ENCODE data around the gene SNX25.
"Not testable (repeated sequence)": the region's sequence is repeated elsewhere in the genome, so short reads cannot be mapped to it uniquely, and the experiment has no call there.

The SNX25 gene

GRCh38 chr4:185209031-185209851 is at the start of gene SNX25:
TSS of gene SNX25 (plus strand) at chr4:185209598. CDS start at chr4:185209827, 229 bp downstream.
- DNase-seq: no peak

DNA sequence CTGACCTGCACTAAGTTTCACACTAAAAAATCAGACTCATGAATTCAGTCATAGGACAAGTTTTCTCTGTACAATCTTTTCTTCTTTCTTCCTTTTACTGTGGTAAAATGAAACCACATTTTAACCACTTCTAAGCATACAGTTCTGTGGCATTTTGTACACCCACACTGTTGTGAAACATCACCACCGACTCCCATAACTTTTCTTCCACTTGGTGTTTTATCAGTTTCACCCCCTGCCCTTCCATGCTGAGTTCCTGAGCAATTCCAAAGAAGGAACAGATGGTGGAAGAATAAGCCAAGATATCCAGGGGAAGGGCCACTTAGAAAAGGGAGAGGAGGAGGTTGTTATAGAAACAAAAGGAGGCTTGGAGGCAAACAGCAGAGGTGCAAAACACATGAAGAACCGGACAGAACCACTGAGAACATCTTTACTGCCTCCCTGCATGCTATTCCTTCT is 43.8 kb upstream of the SNX25 start:
- no peak for DNase-seq

GRCh38 chr4:185167234-185167633 is 42.2 kb upstream of the SNX25 start:
- no peak for DNase-seq

GRCh38 chr4:185171373-185172071 is 37.9 kb upstream of the SNX25 start:
- no peak for DNase-seq

DNA sequence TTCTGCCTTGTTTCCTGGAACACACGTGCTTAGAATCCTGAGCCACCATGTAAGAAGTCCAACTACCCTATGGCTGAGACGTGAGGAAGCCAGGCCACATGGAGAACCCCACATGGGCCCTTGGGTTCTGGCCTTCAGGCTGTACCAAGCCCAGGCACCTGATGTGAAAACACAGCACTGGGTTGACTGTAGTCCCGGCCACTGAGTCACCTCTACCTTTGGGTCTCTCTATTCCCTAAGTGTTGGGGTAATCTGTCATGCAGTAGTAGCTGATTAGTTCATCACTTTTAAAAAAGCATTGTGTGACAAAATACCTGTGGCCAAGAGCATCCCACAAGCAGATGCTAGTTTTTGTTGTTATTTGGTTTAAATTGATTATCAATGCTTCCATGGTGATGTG is 29.9 kb upstream of the SNX25 start:
- no peak for DNase-seq

DNA sequence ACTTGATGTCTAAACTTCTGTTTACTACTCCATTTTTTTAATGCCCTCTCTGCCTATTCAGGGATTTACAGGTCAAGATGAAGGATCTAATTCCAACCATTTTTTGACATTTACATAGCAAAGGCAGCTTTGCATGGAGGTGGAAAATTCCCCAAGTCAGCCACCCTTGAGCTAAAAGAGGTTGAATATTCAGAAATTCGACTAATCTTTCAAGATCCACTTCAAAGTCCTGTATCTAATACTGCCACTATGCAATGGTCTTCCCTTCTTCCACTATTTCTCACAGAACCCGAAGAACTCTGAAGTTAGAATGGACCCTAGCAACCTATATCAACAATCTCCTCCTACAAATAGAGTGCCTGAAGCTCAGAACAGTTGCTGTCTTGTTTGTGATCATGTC is 27.2 kb upstream of the SNX25 start:
- DNase-seq: no peak

DNA sequence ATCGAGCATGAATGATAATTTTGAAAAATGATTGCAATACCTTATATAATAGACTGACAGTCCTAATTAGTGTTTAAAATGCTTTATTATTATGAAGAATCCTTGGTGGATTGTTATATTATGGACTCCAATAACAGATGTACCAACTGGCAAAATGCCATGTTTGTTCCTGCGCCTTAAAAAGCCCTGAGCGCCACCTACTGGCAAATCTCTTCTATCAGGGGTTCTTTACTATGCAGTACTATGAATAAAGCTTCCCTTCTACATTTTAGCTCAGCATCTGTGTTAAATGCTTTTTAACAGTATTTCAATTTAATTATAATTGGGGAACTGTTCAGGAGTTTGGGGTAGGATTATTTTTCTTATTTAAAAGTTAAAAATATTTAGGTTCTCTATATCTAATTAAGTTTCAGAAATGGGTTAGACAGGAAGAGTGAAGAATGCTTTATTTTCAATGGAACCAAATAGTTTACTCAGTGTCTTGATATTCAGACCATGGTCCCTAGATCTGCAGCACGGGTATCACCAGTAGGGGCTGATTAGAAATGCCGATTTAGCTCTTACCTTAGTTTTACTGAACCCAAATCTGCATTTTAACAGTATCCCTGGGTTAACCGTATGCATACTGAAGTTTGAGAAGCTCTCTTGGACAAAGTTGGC is 25.6 kb upstream of the SNX25 start:
- DNase-seq: peak; percentile 53

DNA sequence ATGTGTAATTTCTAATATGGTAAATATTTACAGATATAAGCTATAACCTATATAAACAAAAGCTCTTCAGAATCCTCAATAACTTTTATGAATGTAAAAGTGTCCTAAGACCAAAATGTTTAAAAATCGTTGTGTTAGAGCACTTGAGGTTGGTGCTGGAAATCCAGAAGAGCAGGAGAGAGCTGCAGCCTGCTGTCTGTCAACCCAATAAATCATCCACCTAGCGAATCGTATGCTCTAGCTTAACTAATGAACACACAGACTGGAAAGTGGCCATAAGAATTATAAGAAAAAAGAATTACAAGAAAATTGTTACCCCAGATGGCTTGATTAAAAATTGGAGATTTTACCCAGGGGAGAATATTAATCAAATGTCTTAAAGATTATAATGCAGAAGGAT is 22.6 kb upstream of the SNX25 start:
- DNase-seq: no peak

GRCh38 chr4:185189606-185190305 is 19.6 kb upstream of the SNX25 start:
- no peak for DNase-seq

DNA sequence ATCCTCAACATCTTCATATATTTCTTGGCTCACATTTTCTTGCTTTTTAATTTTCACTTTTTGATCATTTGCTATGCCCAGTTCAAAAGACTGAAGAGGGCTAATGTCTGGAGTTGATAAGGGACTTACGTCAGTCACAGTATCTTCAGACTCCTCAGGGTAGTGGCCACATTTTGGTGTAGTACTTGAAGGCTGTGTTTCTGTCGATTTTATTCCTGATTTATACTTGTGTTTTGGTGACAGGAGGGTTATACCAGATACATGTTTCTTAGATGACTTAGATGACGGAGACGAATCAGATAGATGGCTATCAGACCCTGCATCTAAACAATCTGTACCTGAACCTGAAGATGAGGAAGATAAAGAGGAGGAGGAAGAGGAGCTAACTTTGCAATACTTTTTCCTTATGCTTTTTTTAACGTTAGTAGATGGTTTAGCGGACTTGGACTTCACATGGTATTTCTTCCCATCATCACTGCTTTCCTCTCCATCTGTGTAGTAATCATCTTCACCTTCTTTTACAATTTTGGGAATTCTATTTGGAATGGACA is 19.0 kb upstream of the SNX25 start:
- no peak for DNase-seq

GRCh38 chr4:185192059-185192458 is 17.3 kb upstream of the SNX25 start:
- DNase-seq: no peak

DNA sequence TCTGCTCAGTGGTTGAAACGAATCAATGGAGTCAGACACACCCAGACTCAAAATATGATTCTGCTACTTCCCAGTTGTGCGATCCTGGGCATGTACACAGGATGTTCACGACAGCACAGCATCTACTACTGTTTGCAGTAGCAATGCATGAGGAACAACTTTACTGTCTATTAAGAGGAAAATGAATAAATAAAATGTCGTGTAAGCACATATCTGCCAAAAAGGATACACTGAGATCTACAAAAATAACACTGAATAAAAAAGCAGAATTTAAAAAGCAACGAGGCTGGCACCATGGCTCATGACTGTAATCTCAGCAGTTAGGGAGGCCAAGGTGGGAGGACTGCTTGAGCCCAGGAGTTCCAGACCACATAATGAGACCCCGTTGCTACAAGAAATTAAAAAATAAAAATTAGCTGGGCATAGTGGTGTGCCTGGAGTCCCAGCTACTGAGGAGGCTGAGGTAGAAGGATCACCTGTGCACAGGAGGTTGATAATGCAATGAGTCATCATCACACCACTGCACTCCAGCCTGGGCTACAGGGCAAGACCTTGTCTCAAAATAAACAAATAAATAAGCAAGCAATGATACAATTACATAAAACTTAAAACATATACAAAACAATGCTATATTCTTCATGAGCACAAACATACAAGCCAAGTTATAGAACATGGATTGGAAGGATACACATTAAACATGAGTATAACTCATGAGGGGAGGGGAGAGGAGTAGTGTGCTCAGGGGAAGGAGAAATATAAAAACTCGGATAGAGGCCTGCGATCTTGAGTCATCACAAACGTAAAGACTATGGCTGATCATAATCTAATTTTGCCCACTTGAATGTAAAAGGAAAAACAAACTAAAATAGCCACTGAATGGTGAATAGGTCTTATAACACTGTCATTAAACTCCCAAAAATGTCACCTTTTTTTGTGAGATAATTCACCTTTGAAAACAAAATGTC is 14.2 kb upstream of the SNX25 start:
- no peak for DNase-seq

DNA sequence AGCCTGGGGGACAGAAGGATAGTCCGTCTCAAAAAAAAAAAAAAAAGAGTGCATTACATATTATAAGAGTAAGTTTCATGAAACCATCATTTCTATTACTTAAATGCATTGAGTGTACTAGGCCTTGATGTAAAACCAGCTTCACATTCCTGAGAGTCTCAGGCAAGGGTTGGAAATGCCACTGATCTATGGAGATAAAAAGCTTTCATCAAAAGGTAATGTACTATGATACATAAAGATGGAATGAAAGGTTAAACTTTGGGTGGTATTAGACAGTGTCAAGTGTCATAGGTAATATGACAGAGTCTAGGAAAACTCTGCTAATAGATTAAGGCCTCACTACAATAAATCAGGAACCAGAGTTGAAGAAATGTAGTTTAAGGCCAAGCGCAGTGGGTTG is 13.0 kb upstream of the SNX25 start:
- no peak for DNase-seq

DNA sequence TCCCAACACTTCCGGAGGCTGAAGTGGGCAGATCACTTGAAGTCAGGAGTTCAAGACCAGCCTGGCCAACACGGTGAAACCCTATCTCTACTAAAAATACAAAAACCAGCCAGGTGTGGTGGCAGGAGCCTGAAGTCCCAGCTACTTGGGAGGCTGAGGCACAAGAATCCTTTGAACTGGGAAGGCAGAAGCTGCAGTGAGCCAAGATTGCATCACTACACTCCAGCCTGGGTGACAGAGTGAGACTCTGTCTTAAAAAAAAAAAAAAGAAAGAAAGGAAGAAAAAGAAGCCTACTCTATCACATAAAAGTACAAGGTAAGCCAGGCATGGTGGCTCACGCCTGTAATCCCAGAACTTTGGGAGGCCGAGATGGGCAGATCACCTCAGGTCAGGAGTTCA is 11.2 kb upstream of the SNX25 start:
- not testable (repeated sequence) for DNase-seq

DNA sequence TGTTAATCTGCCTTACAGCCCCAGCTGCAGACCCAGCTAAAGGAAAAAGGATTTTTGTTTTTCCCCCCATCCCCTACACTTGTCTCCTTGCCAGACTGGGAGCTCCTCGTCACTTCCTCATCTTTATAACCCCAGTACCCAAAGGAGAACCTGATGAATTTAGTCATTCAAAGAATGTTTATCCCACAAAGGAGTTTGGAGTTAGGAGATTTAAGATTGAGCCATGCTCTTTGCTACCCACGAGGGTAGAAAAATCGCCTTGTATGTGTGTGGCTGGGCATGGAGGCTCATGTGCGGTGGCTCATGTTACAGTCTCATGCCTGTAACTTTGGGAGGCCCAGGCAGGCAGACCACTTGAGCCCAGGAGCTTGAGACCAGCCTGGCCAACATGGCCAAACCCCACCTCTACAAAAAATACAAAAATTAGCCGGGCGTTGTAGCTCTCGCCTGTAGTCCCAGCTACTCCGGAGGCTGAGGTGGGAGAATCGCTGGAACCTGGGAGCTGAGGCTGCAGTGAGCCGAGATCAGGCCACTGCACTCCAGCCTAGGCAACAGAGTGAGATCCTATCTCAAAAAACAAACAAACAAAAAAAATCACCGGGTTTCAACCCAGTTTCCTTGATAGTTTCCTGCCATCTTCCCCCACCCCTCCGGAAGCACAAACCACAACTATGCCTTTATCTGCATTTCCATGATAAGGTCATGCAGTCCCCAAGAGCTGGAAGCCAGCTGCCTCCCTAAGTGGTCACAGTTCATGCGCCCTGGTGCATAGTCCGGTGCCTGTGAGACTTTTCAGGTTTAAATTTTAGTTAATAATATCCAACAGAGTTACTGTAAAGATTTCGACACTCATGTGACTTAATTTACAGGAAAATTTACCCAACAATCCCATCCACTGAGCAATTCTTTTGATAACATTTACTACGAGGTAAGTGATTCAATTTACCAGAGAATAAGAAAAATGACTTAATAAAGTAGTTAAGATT is 7.1 kb upstream of the SNX25 start:
- DNase-seq: peak; percentile 13

DNA sequence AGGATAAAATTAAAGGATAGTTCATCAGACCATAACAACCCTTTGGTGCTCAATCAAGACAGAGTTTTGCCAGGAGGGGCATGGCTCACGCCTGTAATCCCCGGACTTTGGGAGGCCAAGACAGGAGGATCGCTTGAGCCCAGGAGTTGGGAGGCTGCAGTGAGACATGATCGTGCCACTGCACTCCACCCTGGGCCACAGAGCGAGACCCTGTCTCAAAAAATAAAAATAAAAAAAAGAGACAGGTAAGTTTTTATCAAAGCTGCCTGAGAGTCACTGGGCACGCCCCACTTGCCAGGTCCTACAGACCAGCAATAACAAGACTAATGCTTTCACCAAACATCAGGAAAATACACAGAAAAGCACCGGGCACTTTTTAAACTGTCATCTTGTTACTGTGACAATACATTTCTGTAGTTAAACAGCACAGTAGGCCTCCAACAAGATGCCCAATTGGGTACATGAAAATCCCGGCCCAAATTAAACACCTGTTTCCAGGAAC is 6.4 kb upstream of the SNX25 start:
- no peak for DNase-seq

- DNase-seq: peak; percentile 84
Observed at GRCh38 chr4:185203486-185204237, 5.7 kb upstream of the SNX25 start, which contains the start of gene CFAP97. TSS of gene CFAP97 (minus strand) at chr4:185204000. CDS start at chr4:185191196, 12,804 bp downstream.

DNA sequence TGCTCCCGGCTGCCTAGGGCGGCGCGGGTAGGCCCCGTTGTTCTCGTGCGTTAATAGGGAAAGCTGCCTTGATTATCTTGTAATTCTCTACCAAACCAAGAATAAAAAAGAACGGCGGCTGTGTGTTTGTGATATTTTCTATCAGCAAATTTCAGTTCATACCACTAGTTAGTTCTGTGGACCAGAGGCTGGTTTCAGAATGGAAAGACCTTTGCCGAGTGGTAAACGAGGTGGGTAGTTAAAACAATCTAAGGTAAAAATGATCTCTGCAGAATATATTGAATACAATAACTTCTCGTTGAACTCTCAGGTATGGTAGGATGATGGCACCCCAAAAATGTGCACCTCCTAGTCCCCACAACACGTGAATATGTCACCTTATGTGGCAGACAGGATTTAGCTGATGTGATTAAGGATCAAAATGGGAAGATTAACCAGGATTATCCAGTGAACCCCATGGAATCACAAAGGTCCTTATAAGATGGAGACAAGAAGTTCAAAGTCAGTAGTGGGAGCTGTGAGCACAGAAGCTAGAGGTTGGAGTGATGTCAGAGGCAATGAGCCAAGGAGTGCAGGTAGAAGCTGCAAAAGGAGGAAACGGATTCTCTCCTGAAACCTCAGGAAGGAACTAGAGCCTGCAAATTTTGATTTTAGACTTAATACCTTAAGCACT is 5.0 kb upstream of the SNX25 start:
- DNase-seq: no peak

- DNase-seq: not testable (repeated sequence)
Observed at GRCh38 chr4:185205073-185205472, 4.3 kb upstream of the SNX25 start.

Measured in GDM1 (cell line).